HEK293 (cell line): ENCODE results near the gene RNF166.

ENCODE experiments used
- CTCF ChIA-PET: fragments of 350-600 bp; formaldehyde crosslinking; extraction: SDS; loops from one replicate; lab custom pipeline; 2021; ENCODE audit warnings: antibody characterized with exemption; lab: Yijun Ruan, JAX
- POLR2A ChIA-PET: fragments of 300-600 bp; formaldehyde crosslinking; extraction: SDS; loops from one replicate; lab custom pipeline; 2020; ENCODE audit warnings: antibody characterized with exemption, inconsistent platforms; lab: Yijun Ruan, JAX
- H3K27ac ChIP-seq: fragments of 200-500 bp; sonication (Bioruptor generic); 2 replicates; pipeline ENCODE4 v1.5.1; 2014; ENCODE audit warnings: low read depth, low read length, control low read depth, inconsistent platforms; ENCODE audit errors: extremely low read depth
- H3K36me3 ChIP-seq, 2 experiments: fragments of 200-500 bp in 1 of 2; sonication (Bioruptor generic) in 1 of 2; 1 replicate in 1 of 2; 2 replicates in 1 of 2; pipeline ENCODE4 v1.5.1; 2014 to 2017; ENCODE audit warnings: inconsistent platforms in 2 of 2, low read length in 2 of 2; ENCODE audit not compliant: control insufficient read depth in 2 of 2, insufficient read depth in 1 of 2
- H3K4me1 ChIP-seq: fragments of 200-500 bp; sonication (Bioruptor generic); 2 replicates; pipeline ENCODE4 v1.5.1; 2014; ENCODE audit warnings: mild to moderate bottlenecking, low read length, inconsistent platforms; ENCODE audit not compliant: control insufficient read depth, insufficient read depth
- H3K4me3 ChIP-seq: 2 replicates; pipeline ENCODE4 v1.5.1; 2011; ENCODE audit warnings: low read depth, mild to moderate bottlenecking, control low read depth, low read length, moderate library complexity
- H3K9me3 ChIP-seq: fragments of 200-500 bp; sonication (Bioruptor generic); 2 replicates; pipeline ENCODE4 v1.5.1; 2014; ENCODE audit warnings: low read depth, low read length, inconsistent platforms; ENCODE audit not compliant: control insufficient read depth, insufficient read depth
- BCL11B ChIP-seq: fragments of 450-650 bp; formaldehyde crosslinking; IDR thresholded peaks from 2 replicates; pipeline ENCODE4 v1.5.1; 2016; ENCODE audit warnings: low read depth, missing biosample characterization, missing genetic modification characterization
- GLI2 ChIP-seq: fragments of 450-650 bp; formaldehyde crosslinking; IDR thresholded peaks from 2 replicates; pipeline ENCODE4; 2017; ENCODE audit warnings: missing biosample characterization, missing genetic modification characterization, low read depth, borderline replicate concordance
- GLIS2 ChIP-seq: fragments of 450-650 bp; formaldehyde crosslinking; IDR thresholded peaks from 2 replicates; pipeline ENCODE4 v1.5.1; 2016; ENCODE audit warnings: missing biosample characterization, missing genetic modification characterization
- SP3 ChIP-seq: fragments of 450-650 bp; formaldehyde crosslinking; IDR thresholded peaks from 2 replicates; pipeline ENCODE4 v1.5.1; 2016; ENCODE audit warnings: missing biosample characterization, missing genetic modification characterization
- ZFHX2 ChIP-seq: fragments of 450-650 bp; formaldehyde crosslinking; conservative IDR thresholded peaks from 2 replicates; pipeline ENCODE4 v1.5.1; 2016; ENCODE audit warnings: missing biosample characterization, missing genetic modification characterization
- ZNF121 ChIP-seq: fragments of 450-650 bp; formaldehyde crosslinking; IDR thresholded peaks from 2 replicates; pipeline ENCODE4 v1.5.1; 2016; ENCODE audit warnings: missing biosample characterization, missing genetic modification characterization
- ZNF138 ChIP-seq: fragments of 450-650 bp; formaldehyde crosslinking; IDR thresholded peaks from 2 replicates; pipeline ENCODE4 v1.5.1; 2016; ENCODE audit warnings: missing biosample characterization, missing genetic modification characterization, borderline replicate concordance
- ZNF184 ChIP-seq: fragments of 450-650 bp; IDR thresholded peaks from 2 replicates; pipeline ENCODE4 v1.5.1; 2018; ENCODE audit warnings: missing biosample characterization, mild to moderate bottlenecking, missing genetic modification characterization
- ZNF223 ChIP-seq: fragments of 450-650 bp; formaldehyde crosslinking; IDR thresholded peaks from 2 replicates; pipeline ENCODE4 v1.5.1; 2016; ENCODE audit warnings: missing biosample characterization, missing genetic modification characterization
- ZNF23 ChIP-seq: fragments of 450-650 bp; formaldehyde crosslinking; IDR thresholded peaks from 2 replicates; pipeline ENCODE4 v1.5.1; 2016; ENCODE audit warnings: missing biosample characterization, missing genetic modification characterization, borderline replicate concordance
- ZNF239 ChIP-seq: fragments of 450-650 bp; formaldehyde crosslinking; IDR thresholded peaks from 2 replicates; pipeline ENCODE4 v1.5.1; 2016; ENCODE audit warnings: missing biosample characterization, missing genetic modification characterization
- ZNF560 ChIP-seq: fragments of 450-650 bp; formaldehyde crosslinking; IDR thresholded peaks from 2 replicates; pipeline ENCODE4 v1.5.1; 2017; ENCODE audit warnings: missing biosample characterization, missing genetic modification characterization, borderline replicate concordance
- ZNF768 ChIP-seq: fragments of 450-650 bp; formaldehyde crosslinking; IDR thresholded peaks from 2 replicates; pipeline ENCODE4 v1.5.1; 2018; ENCODE audit warnings: missing biosample characterization, mild to moderate bottlenecking, missing genetic modification characterization
- ZNF785 ChIP-seq: fragments of 450-650 bp; formaldehyde crosslinking; IDR thresholded peaks from 2 replicates; pipeline ENCODE4 v1.5.1; 2016; ENCODE audit warnings: missing biosample characterization, missing genetic modification characterization
- TF ChIP-seq, protein P1 (sequence below): fragments of 450-650 bp; formaldehyde crosslinking; IDR thresholded peaks from 2 replicates; pipeline ENCODE4 v1.5.1; 2016; ENCODE audit warnings: missing biosample characterization, missing genetic modification characterization
- TF ChIP-seq, protein P2 (sequence below): fragments of 450-650 bp; formaldehyde crosslinking; IDR thresholded peaks from 2 replicates; pipeline ENCODE4 v1.5.1; 2016; ENCODE audit warnings: missing biosample characterization, missing genetic modification characterization
- TF ChIP-seq, protein P3 (sequence below): fragments of 450-650 bp; formaldehyde crosslinking; IDR thresholded peaks from 2 replicates; pipeline ENCODE4; 2016; ENCODE audit warnings: missing biosample characterization, missing genetic modification characterization
- TF ChIP-seq, protein P4 (sequence below): fragments of 450-650 bp; formaldehyde crosslinking; IDR thresholded peaks from 2 replicates; pipeline ENCODE4 v1.5.1; 2016; ENCODE audit warnings: missing biosample characterization, missing genetic modification characterization
- TF ChIP-seq, protein P5 (sequence below): fragments of 450-650 bp; formaldehyde crosslinking; IDR thresholded peaks from 2 replicates; pipeline ENCODE4 v1.5.1; 2016; ENCODE audit warnings: missing biosample characterization, missing genetic modification characterization
- TF ChIP-seq, protein P6 (sequence below): fragments of 450-650 bp; formaldehyde crosslinking; IDR thresholded peaks from 2 replicates; pipeline ENCODE4 v1.5.1; 2016; ENCODE audit warnings: missing biosample characterization, missing genetic modification characterization, borderline replicate concordance

The RNF166 gene

DNA sequence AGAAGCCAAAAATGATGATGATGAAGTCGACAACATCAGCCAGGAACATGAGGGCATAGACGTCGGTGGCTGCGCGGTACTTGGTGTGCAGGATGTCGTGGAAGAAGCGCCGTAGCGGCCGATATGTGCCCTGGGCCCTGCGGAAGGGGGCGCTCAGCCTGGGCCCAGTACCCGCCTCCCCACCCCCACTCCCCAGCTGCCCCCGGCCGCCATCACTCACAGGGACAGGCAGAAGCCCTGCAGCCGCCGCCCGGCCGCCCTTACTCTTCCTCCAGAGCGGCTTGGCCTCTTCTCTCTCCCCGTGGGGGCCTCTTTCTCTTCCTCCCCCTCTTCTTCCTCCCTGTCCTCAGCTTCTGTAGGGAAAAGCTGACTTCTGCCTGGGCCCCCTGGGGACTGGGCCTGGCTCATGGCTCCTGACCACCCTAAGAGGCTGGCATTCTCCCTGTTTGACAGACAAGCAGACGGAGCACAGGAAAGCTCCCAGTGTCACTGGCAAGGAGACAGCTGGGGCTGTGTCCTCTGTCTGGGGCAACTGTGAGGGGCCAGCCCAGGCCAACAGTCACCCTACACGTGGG is 14.3 kb upstream of the RNF166 start:
- POLR2A ChIA-PET: no interaction called here
- TF ChIP-seq ZNF768 (tag by site-specific recombination) (no peak), ZNF223 (no peak), ZNF560 (tag by site-specific recombination) (no peak), GLIS2 (tag by site-specific recombination) (no peak), ZNF121 (tag by site-specific recombination) (no peak)
- TF ChIP-seq, protein P1, sequence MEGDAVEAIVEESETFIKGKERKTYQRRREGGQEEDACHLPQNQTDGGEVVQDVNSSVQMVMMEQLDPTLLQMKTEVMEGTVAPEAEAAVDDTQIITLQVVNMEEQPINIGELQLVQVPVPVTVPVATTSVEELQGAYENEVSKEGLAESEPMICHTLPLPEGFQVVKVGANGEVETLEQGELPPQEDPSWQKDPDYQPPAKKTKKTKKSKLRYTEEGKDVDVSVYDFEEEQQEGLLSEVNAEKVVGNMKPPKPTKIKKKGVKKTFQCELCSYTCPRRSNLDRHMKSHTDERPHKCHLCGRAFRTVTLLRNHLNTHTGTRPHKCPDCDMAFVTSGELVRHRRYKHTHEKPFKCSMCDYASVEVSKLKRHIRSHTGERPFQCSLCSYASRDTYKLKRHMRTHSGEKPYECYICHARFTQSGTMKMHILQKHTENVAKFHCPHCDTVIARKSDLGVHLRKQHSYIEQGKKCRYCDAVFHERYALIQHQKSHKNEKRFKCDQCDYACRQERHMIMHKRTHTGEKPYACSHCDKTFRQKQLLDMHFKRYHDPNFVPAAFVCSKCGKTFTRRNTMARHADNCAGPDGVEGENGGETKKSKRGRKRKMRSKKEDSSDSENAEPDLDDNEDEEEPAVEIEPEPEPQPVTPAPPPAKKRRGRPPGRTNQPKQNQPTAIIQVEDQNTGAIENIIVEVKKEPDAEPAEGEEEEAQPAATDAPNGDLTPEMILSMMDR: no peak
- TF ChIP-seq, protein P2, sequence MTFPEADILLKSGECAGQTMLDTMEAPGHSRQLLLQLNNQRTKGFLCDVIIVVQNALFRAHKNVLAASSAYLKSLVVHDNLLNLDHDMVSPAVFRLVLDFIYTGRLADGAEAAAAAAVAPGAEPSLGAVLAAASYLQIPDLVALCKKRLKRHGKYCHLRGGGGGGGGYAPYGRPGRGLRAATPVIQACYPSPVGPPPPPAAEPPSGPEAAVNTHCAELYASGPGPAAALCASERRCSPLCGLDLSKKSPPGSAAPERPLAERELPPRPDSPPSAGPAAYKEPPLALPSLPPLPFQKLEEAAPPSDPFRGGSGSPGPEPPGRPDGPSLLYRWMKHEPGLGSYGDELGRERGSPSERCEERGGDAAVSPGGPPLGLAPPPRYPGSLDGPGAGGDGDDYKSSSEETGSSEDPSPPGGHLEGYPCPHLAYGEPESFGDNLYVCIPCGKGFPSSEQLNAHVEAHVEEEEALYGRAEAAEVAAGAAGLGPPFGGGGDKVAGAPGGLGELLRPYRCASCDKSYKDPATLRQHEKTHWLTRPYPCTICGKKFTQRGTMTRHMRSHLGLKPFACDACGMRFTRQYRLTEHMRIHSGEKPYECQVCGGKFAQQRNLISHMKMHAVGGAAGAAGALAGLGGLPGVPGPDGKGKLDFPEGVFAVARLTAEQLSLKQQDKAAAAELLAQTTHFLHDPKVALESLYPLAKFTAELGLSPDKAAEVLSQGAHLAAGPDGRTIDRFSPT (tag by site-specific recombination): no peak
- TF ChIP-seq, protein P3, sequence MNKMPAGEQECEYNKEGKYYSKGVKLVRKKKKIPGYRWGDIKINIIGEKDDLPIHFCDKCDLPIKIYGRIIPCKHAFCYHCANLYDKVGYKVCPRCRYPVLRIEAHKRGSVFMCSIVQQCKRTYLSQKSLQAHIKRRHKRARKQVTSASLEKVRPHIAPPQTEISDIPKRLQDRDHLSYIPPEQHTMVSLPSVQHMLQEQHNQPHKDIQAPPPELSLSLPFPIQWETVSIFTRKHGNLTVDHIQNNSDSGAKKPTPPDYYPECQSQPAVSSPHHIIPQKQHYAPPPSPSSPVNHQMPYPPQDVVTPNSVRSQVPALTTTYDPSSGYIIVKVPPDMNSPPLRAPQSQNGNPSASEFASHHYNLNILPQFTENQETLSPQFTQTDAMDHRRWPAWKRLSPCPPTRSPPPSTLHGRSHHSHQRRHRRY (tag by site-specific recombination): no peak
- TF ChIP-seq, protein P4, sequence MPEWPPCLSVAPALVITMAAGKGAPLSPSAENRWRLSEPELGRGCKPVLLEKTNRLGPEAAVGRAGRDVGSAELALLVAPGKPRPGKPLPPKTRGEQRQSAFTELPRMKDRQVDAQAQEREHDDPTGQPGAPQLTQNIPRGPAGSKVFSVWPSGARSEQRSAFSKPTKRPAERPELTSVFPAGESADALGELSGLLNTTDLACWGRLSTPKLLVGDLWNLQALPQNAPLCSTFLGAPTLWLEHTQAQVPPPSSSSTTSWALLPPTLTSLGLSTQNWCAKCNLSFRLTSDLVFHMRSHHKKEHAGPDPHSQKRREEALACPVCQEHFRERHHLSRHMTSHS (tag by site-specific recombination): no peak
- TF ChIP-seq, protein P5, sequence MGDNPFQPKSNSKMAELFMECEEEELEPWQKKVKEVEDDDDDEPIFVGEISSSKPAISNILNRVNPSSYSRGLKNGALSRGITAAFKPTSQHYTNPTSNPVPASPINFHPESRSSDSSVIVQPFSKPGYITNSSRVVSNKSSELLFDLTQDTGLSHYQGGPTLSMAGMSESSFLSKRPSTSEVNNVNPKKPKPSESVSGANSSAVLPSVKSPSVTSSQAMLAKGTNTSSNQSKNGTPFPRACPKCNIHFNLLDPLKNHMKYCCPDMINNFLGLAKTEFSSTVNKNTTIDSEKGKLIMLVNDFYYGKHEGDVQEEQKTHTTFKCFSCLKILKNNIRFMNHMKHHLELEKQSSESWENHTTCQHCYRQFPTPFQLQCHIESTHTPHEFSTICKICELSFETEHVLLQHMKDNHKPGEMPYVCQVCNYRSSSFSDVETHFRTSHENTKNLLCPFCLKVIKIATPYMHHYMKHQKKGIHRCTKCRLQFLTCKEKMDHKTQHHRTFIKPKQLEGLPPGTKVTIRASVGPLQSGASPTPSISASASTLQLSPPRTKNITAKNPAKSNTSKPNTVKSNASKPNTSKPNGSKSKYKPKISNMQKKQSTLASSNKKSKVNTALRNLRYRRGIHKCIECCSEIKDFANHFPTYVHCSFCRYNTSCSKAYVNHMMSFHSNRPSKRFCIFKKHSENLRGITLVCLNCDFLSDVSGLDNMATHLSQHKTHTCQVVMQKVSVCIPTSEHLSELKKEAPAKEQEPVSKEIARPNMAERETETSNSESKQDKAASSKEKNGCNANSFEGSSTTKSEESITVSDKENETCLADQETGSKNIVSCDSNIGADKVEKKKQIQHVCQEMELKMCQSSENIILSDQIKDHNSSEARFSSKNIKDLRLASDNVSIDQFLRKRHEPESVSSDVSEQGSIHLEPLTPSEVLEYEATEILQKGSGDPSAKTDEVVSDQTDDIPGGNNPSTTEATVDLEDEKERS: no peak
- TF ChIP-seq, all 188 proteins: peak for 0
- H3K27ac ChIP-seq: no peak overlapping the region
- no peaks in the 10 kb centered on the region for H3K4me1 ChIP-seq
- CTCF ChIA-PET: interaction anchor here (0.9 kb wide), 1 partner anchor 17 kb away, joined by 6 read pairs; no protein-coding TSS in a partner anchor
- H3K9me3 ChIP-seq: no peaks in the 10 kb centered on the region
- H3K36me3 ChIP-seq: peaks cover 0 to 98% of the 10 kb centered on the region in 2 experiments; a peak in 2 of 3 replicates
- H3K4me3 ChIP-seq: no peak overlapping the region

DNA sequence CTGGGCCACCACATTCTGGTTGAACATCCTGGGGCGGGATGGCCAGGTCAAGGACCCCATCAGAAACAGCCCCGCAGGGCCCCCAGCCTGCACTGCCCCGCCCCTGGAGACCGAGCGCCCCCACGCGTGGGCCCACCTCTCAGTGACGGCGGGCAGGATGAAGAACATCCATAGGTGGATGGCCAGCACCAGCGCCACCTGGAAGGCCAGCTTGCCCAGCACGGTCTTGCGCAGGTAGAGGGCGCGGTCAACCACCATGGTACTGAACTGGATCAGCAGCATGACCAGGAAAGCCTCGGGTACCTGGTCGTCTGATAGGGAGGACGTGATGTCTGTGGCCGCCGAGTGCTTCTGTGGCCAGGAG is 13.7 kb upstream of the RNF166 start:
- ChIA-PET CTCF (interaction anchor here (0.9 kb wide), 1 partner anchor 17 kb away, joined by 6 read pairs; no protein-coding TSS in a partner anchor), POLR2A (no interaction called here)
- H3K4me3 ChIP-seq: no peak overlapping the region
- H3K36me3 ChIP-seq: peaks cover 0 to 98% of the 10 kb centered on the region in 2 experiments; a peak in 2 of 3 replicates
- H3K4me1 ChIP-seq: no peaks in the 10 kb centered on the region
- no peaks in the 10 kb centered on the region for H3K9me3 ChIP-seq
- H3K27ac ChIP-seq: no peak overlapping the region
- TF ChIP-seq ZNF23 (tag by site-specific recombination): no peak
- TF ChIP-seq, protein P6, sequence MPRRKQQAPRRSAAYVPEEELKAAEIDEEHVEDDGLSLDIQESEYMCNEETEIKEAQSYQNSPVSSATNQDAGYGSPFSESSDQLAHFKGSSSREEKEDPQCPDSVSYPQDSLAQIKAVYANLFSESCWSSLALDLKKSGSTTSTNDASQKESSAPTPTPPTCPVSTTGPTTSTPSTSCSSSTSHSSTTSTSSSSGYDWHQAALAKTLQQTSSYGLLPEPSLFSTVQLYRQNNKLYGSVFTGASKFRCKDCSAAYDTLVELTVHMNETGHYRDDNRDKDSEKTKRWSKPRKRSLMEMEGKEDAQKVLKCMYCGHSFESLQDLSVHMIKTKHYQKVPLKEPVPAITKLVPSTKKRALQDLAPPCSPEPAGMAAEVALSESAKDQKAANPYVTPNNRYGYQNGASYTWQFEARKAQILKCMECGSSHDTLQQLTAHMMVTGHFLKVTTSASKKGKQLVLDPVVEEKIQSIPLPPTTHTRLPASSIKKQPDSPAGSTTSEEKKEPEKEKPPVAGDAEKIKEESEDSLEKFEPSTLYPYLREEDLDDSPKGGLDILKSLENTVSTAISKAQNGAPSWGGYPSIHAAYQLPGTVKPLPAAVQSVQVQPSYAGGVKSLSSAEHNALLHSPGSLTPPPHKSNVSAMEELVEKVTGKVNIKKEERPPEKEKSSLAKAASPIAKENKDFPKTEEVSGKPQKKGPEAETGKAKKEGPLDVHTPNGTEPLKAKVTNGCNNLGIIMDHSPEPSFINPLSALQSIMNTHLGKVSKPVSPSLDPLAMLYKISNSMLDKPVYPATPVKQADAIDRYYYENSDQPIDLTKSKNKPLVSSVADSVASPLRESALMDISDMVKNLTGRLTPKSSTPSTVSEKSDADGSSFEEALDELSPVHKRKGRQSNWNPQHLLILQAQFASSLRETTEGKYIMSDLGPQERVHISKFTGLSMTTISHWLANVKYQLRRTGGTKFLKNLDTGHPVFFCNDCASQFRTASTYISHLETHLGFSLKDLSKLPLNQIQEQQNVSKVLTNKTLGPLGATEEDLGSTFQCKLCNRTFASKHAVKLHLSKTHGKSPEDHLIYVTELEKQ (tag by site-specific recombination): no peak
- TF ChIP-seq ZNF785: no peak
- TF ChIP-seq ZFHX2 (tag by site-specific recombination): no peak
- no peak for TF ChIP-seq ZNF184 (tag by site-specific recombination)
- no peak for TF ChIP-seq GLI2 (tag by site-specific recombination)
- TF ChIP-seq ZNF239: no peak
- TF ChIP-seq BCL11B: no peak
- no peak for TF ChIP-seq SP3
- no peak for TF ChIP-seq ZNF138 (tag by site-specific recombination)
